Stimulated activated effector memory CD8-positive, alpha-beta T cell treated with anti-CD3 and anti-CD28 coated beads, Interleukin-12 subunit alpha, Interleukin-12 subunit beta, amount 100 ng/mL, for 72 hours (primary cell): Measurements from ENCODE around the gene ITPRID2.

Experiments
- ATAC-seq: fragments of 150-1000 bp; cut with Tn5 transposase; 2 replicates; pipeline ENCODE4 v1.10.0; 2021
- DNase-seq, 2 donors: peaks; one replicate each; pipeline ENCODE4 v3.0.0; 2021 to 2022; ENCODE audit warnings: low spot score in 2 of 2
- H3K27ac Mint-ChIP-seq: one replicate; pipeline ENCODE4 v1.8.0; 2022; ENCODE audit warnings: mild to moderate bottlenecking, mixed read lengths
- H3K36me3 Mint-ChIP-seq: one replicate; pipeline ENCODE4 v1.8.0; 2022; ENCODE audit warnings: mild to moderate bottlenecking, mixed read lengths
- H3K4me1 Mint-ChIP-seq: one replicate; pipeline ENCODE4 v1.8.0; 2022; ENCODE audit warnings: mixed read lengths
- H3K4me3 Mint-ChIP-seq: one replicate; pipeline ENCODE4 v1.8.0; 2022; ENCODE audit warnings: mild to moderate bottlenecking, mixed read lengths
- H3K9me3 Mint-ChIP-seq: one replicate; pipeline ENCODE4 v1.8.0; 2022; ENCODE audit warnings: mixed read lengths

ITPRID2 gene

DNA sequence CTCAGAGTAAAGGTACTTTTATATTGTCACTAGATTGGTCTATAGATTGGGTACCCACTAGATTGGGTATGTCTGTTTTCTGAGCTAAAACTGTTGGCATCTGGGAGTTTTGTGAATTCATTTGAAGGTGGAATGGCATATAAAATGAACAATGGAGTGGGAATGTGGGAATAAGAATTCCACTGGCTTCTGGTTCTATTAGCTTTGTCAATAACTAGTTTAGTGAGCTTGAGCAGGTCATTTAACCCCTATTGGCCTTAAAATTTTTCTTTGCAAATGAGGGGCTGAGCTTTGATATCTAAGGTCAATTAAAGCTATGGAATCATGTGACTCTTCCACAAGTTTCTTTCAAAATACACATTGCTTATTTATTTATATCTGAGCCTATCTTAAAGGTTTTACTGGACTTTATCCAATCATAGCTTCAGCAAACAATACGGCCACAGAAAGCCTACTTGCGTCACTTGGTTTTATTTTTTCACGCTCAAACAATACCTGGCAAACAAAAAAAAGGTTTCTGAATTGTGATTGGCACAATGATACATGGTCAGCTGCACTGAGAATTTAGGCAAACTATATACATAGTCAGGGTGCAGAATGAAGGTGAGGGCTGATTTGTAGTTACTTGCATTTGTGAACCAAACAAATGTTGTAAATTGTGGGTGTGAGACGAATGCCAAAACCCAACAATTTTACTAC is 28.8 kb upstream of the ITPRID2 start:
- no peak for DNase-seq
- Mint-ChIP-seq H3K4me3 (no peak overlapping the region), H3K9me3 (no peaks in the 10 kb centered on the region), H3K27ac (no peak overlapping the region), H3K36me3 (no peaks in the 10 kb centered on the region), H3K4me1 (no peaks in the 10 kb centered on the region)
- ATAC-seq: no peak

GRCh38 chr2:181872178-181872577 is 19.4 kb upstream of the ITPRID2 start:
- H3K36me3 Mint-ChIP-seq: no peaks in the 10 kb centered on the region
- ATAC-seq: no peak
- no peaks in the 10 kb centered on the region for H3K4me1 Mint-ChIP-seq

GRCh38 chr2:181876614-181877063 is 14.9 kb upstream of the ITPRID2 start:
- Mint-ChIP-seq H3K36me3 (no peaks in the 10 kb centered on the region), H3K4me3 (no peak overlapping the region), H3K9me3 (no peaks in the 10 kb centered on the region), H3K27ac (no peak overlapping the region), H3K4me1 (no peaks in the 10 kb centered on the region)
- DNase-seq (no peak), ATAC-seq (peak; percentile 57)

More at GRCh38 chr2:181872178-181872577, 19.4 kb upstream of the ITPRID2 start:
- no peak for DNase-seq
- Mint-ChIP-seq H3K9me3 (no peaks in the 10 kb centered on the region), H3K4me3 (no peak overlapping the region), H3K27ac (no peak overlapping the region)

- no peak for ATAC-seq
- no peak overlapping the region for H3K27ac Mint-ChIP-seq
- DNase-seq: no peak
- no peak overlapping the region for H3K4me3 Mint-ChIP-seq
- H3K4me1 Mint-ChIP-seq: no peaks in the 10 kb centered on the region
- H3K9me3 Mint-ChIP-seq: no peaks in the 10 kb centered on the region
- H3K36me3 Mint-ChIP-seq: no peaks in the 10 kb centered on the region
These were observed 14.3 kb upstream of the ITPRID2 start for GRCh38 chr2:181877181-181877664.

DNA sequence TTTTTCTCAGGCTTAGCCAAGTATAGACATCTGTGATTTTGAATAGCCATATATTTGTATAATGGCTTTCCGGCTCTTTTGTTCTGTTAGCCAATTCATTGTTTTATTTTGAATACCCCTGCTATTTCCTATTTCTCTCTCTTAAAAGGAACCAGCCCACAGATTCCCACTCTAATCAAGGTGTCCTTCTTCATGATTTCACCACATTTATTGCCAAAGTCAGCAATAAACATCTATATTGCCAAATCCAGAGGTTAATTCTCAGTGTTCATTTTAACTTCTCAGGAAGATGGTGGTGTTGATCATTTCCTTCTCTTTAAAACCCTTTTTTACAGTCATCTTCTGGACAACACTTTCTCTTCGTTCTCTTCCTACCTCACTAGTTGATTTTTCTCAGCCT is 13.1 kb upstream of the ITPRID2 start:
- Mint-ChIP-seq H3K27ac (no peak overlapping the region), H3K4me1 (no peaks in the 10 kb centered on the region), H3K36me3 (no peaks in the 10 kb centered on the region), H3K4me3 (no peak overlapping the region), H3K9me3 (no peaks in the 10 kb centered on the region)
- DNase-seq (no peak), ATAC-seq (no peak)

DNA sequence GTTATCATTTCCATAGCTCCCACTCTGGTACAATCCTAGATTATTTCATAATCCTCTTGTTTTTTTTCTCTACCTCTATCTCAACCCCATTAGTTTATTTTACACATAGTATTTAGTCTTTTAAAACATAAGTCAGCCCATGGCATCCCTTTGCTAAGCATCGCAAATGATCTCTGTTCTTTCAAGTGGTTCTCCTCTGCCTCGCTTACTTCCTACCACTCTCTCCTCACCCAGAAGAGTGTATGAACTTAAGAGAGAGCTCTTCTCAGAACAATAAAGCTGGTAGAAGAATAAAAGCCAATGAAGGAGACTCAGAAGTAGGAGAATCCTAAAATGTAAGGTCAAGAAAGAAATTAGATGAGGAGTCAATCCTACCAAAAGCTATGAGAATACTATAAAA is 12.2 kb upstream of the ITPRID2 start:
- H3K9me3 Mint-ChIP-seq: no peaks in the 10 kb centered on the region
- H3K27ac Mint-ChIP-seq: no peak overlapping the region
- DNase-seq: no peak
- no peaks in the 10 kb centered on the region for H3K4me1 Mint-ChIP-seq
- H3K4me3 Mint-ChIP-seq: no peak overlapping the region
- ATAC-seq: no peak
- no peaks in the 10 kb centered on the region for H3K36me3 Mint-ChIP-seq

DNA sequence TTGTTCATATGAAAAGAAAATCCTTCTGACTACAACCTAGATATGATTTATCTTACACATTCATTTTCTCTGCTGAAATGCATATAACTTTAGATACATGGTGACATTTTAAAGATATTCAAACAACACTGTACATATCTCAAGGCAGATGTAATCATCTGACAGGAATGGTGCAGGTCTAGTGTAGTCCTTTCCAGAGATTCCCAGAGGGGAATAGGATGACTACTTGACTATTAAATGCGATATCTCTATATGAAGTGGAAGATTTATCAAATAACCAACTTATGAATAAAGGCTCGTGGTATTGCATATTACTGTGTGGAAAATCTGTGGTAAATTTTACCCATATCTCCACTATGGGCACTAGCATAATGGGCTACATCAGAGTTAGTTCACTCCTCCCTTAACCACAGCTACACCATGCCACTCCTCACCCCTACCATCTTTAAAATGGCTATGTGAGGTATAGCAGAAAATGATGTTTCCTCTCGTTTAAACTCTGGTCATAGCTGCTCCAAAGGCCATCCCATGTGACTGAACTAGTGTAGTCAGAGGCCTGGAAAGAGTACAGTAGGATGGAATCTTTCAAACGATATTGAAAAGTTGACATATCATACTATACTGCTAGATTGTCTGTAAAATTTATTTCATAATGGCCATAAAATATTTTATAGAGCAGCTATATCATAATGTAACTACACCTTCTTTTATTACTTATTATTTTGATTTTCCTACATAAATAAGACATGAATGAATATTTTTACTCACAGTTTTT is 9.1 kb upstream of the ITPRID2 start:
- no peak overlapping the region for H3K4me3 Mint-ChIP-seq
- ATAC-seq (no peak), DNase-seq (no peak)
- no peak overlapping the region for H3K27ac Mint-ChIP-seq
- no peaks in the 10 kb centered on the region for H3K4me1 Mint-ChIP-seq
- no peaks in the 10 kb centered on the region for H3K36me3 Mint-ChIP-seq
- no peaks in the 10 kb centered on the region for H3K9me3 Mint-ChIP-seq

- Mint-ChIP-seq H3K4me1 (no peaks in the 10 kb centered on the region), H3K36me3 (no peaks in the 10 kb centered on the region), H3K4me3 (no peak overlapping the region), H3K27ac (no peak overlapping the region), H3K9me3 (no peaks in the 10 kb centered on the region)
- DNase-seq (no peak), ATAC-seq (no peak)
These were observed 6.9 kb upstream of the ITPRID2 start for GRCh38 chr2:181884601-181885000.

DNA sequence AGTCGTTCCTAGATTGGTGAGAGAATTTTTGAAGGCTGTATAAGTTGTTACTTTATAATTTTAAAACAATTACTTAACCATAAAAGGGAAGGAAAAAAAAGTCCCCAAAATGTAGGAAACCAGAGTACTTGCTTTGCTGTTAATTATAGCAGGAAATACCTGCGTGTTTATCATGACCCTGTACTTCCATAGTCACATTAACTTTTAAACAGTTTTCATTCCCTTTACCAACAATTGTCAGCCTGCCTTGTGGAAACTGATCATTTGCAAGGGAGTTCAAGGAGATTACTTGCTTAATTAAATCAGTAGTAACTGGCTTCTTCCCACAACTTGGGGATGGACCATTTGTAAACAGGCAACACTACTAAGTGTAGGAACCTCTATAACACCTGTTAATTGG is 6.4 kb upstream of the ITPRID2 start:
- DNase-seq (no peak), ATAC-seq (no peak)
- no peak overlapping the region for H3K27ac Mint-ChIP-seq
- H3K4me3 Mint-ChIP-seq: no peak overlapping the region
- no peaks in the 10 kb centered on the region for H3K4me1 Mint-ChIP-seq
- H3K36me3 Mint-ChIP-seq: no peaks in the 10 kb centered on the region
- no peaks in the 10 kb centered on the region for H3K9me3 Mint-ChIP-seq

DNA sequence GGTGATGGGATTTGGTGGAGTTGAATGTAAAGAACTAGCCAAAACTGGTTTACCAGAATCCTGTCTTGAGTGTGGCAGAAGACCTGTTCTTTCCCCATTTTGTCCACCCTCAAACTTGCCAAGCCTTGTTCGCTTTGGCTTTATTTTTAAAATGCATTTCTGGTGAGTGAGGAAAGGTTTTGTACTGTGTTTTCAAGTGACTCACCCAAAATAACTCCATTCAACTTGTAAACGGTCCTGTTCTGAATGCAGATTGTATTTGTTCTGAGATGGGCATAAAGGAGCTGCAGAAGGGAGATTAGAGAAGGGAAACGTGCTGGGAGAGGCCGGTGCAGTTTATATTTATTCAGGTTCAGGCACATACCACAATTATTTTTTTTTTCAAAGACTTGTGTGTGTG is 5.3 kb upstream of the ITPRID2 start:
- H3K4me1 Mint-ChIP-seq: no peaks in the 10 kb centered on the region
- H3K9me3 Mint-ChIP-seq: no peaks in the 10 kb centered on the region
- DNase-seq: no peak
- no peak for ATAC-seq
- no peak overlapping the region for H3K4me3 Mint-ChIP-seq
- no peaks in the 10 kb centered on the region for H3K36me3 Mint-ChIP-seq
- no peak overlapping the region for H3K27ac Mint-ChIP-seq

GRCh38 chr2:181887045-181887444 is 4.5 kb upstream of the ITPRID2 start:
- Mint-ChIP-seq H3K4me3 (no peak overlapping the region), H3K4me1 (no peaks in the 10 kb centered on the region), H3K27ac (no peak overlapping the region), H3K36me3 (no peaks in the 10 kb centered on the region), H3K9me3 (no peaks in the 10 kb centered on the region)
- ATAC-seq: no peak
- DNase-seq: no peak

- Mint-ChIP-seq H3K27ac (no peak overlapping the region), H3K36me3 (peaks cover 11% of the 10 kb centered on the region), H3K9me3 (no peaks in the 10 kb centered on the region), H3K4me1 (peaks cover 19% of the 10 kb centered on the region), H3K4me3 (no peak overlapping the region)
- DNase-seq: no peak
- ATAC-seq: no peak
These were observed 1.8 kb upstream of the ITPRID2 start for GRCh38 chr2:181889776-181890175.

- H3K27ac Mint-ChIP-seq: no peak overlapping the region
- H3K4me1 Mint-ChIP-seq: peaks cover 19% of the 10 kb centered on the region
- H3K4me3 Mint-ChIP-seq: no peak overlapping the region
- no peaks in the 10 kb centered on the region for H3K9me3 Mint-ChIP-seq
- peaks cover 11% of the 10 kb centered on the region for H3K36me3 Mint-ChIP-seq
- DNase-seq (no peak), ATAC-seq (no peak)
These were observed 1.3 kb upstream of the ITPRID2 start for GRCh38 chr2:181890271-181890670.

GRCh38 chr2:181891966-181892798 is 652 bp downstream of the ITPRID2 start:
- Mint-ChIP-seq H3K27ac (peak overlapping the region; percentile 96), H3K9me3 (no peaks in the 10 kb centered on the region), H3K36me3 (peaks cover 19% of the 10 kb centered on the region), H3K4me1 (peaks cover 24% of the 10 kb centered on the region), H3K4me3 (peak overlapping the region; percentile 97)
- ATAC-seq (peak; percentile 79), DNase-seq (peak; percentile 53 to 86)

- Mint-ChIP-seq H3K9me3 (no peaks in the 10 kb centered on the region), H3K4me1 (peaks cover 24% of the 10 kb centered on the region), H3K4me3 (peak overlapping the region; percentile 97), H3K36me3 (peaks cover 21% of the 10 kb centered on the region), H3K27ac (peak overlapping the region; percentile 96)
- ATAC-seq: no peak
- no peak for DNase-seq
These were observed 1.4 kb downstream of the ITPRID2 start for GRCh38 chr2:181892799-181893435.
